Esophagus muscularis mucosa (tissue), 4 donors: ENCODE data around the gene ANXA2. TPM values are rescaled to one million over a fixed set of nuclear protein-coding genes. Genes with fewer than 3 reads are reported as not detected.

ENCODE experiments used
- DNase-seq: peaks from one replicate; pipeline ENCODE4 v3.0.0-alpha.2; 2017; ENCODE audit errors: extremely low spot score
- H3K27ac ChIP-seq, 4 donors: fragments of 200-600 bp; sonication (generic); replicated peaks in 1 of 4; 1 replicate in 3 of 4; 2 replicates in 1 of 4; pipeline ENCODE4 v1.5.1; 2016 to 2019; ENCODE audit warnings: mild to moderate bottlenecking in 1 of 4
- H3K27me3 ChIP-seq, 4 donors: fragments of 200-600 bp; sonication (generic); one replicate each; pipeline versions ENCODE4 v1.5.1 to v1.6.0; 2016 to 2019
- H3K36me3 ChIP-seq, 4 donors: fragments of 200-600 bp; sonication (generic); one replicate each; pipeline ENCODE4 v1.5.1; 2016 to 2019
- H3K4me1 ChIP-seq, 4 donors: fragments of 200-600 bp; sonication (generic); one replicate each; pipeline ENCODE4 v1.5.1; 2016 to 2019
- H3K4me3 ChIP-seq, 4 donors: fragments of 200-600 bp; sonication (generic); 1 replicate in 2 of 4; 2 replicates in 2 of 4; pipeline ENCODE4 v1.5.1; 2016 to 2019; ENCODE audit warnings: mild to moderate bottlenecking in 4 of 4, moderate library complexity in 1 of 4
- H3K9me3 ChIP-seq, 4 donors: fragments of 200-600 bp; sonication (generic); 1 replicate in 3 of 4; 2 replicates in 1 of 4; pipeline ENCODE4 v1.5.1; 2016 to 2019
- EP300 ChIP-seq: sonication (generic); formaldehyde crosslinking; IDR thresholded peaks from one replicate; pipeline ENCODE4 v1.6.1; 2017; ENCODE audit warnings: antibody characterized with exemption
- POLR2A ChIP-seq: fragments of 450-650 bp; IDR thresholded peaks from one replicate; pipeline ENCODE4 v1.6.1; 2017; ENCODE audit warnings: antibody characterized with exemption, moderate library complexity, mild to moderate bottlenecking, low read depth
- POLR2AphosphoS5 ChIP-seq, 2 donors: sonication (generic); formaldehyde crosslinking; IDR thresholded peaks; one replicate each; pipeline ENCODE4 v1.6.1; 2017; ENCODE audit warnings: antibody characterized with exemption in 2 of 2
- WGBS: methylation state at CpG from one replicate; pipeline ENCODE4 v1.1.5; 2018; 5-methylcytosine and 5-hydroxymethylcytosine counted together
- intact Hi-C: fragments of 100-400 bp; cut with DNase I; formaldehyde crosslinking; loops from one replicate; pipeline ENCODE4 v1.15.1; 2023
- total RNA-seq, 4 donors: library from RNA; depleted of rRNA; stranded (reverse); fragments of >200 nt; gene quantifications; one replicate each; pipeline versions ENCODE4 v1.1.0 to v1.2.1, GENCODE V29; 2016
- TF ChIP-seq, protein P1 (sequence below), 3 experiments: fragments of 200-600 bp in 2 of 3; fragments of 450-650 bp in 1 of 3; sonication (generic) in 2 of 3; IDR thresholded peaks; one replicate each; pipeline ENCODE4 v1.5.1; 2017 to 2019; ENCODE audit warnings: antibody characterized with exemption in 3 of 3, mild to moderate bottlenecking in 2 of 3, moderate library complexity in 1 of 3

Gene ANXA2
- total RNA-seq, 4 donors from 2014 or later: 333 to 606 (median 406) TPM

DNA sequence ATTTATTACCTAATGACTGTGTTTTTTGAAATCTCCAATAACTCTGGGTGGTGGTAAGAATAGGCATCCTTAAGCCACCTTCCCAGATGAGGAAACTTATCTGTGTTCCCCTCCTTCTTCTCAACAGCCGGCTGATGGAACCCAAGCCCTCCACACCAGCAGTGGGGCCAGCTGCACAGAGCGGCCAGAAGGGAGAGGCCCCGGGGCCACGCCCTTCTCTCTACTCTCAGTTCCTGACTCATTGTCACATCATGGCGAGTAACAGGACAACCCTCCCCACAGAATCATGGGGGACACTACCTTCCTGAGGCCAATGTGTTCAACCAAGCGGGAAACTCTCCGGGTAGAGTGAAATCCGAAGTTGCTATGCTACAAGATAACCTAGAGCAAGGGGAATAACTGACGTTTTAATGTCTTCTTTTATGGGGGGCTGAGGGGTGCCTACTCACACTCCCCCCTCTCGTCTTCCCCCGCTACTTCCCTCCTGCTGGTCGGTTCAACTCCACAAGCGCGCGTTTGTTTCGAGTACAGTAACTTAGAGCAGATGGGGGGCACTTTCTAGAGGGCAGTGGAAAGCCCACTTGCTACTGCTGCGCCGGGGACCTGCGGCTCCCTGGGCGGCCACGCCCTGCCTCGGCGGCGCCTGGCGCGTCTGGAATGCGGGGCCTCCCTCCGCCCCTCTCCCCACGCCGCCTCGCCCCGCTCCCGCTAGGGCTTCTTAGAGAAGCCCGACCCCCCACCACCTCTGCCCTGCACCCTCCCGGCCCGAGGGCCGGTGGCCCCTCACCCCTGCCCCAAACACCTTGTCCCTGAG, 621 bp downstream of the ANXA2 start:
- no peaks in the 10 kb centered on the region for H3K9me3 ChIP-seq
- no peaks in the 10 kb centered on the region for H3K27me3 ChIP-seq
- WGBS: 5% methylated on average over 23 of the region's 37 CpGs
- TF ChIP-seq, protein P1, sequence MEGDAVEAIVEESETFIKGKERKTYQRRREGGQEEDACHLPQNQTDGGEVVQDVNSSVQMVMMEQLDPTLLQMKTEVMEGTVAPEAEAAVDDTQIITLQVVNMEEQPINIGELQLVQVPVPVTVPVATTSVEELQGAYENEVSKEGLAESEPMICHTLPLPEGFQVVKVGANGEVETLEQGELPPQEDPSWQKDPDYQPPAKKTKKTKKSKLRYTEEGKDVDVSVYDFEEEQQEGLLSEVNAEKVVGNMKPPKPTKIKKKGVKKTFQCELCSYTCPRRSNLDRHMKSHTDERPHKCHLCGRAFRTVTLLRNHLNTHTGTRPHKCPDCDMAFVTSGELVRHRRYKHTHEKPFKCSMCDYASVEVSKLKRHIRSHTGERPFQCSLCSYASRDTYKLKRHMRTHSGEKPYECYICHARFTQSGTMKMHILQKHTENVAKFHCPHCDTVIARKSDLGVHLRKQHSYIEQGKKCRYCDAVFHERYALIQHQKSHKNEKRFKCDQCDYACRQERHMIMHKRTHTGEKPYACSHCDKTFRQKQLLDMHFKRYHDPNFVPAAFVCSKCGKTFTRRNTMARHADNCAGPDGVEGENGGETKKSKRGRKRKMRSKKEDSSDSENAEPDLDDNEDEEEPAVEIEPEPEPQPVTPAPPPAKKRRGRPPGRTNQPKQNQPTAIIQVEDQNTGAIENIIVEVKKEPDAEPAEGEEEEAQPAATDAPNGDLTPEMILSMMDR (IDR thresholded peaks at IDR 0.05): no peak
- TF ChIP-seq POLR2AphosphoS5 (IDR thresholded peaks at IDR 0.05): peak; percentile 26 to 67
- DNase-seq: no peak
- peak overlapping the region; percentile 64 to 99 (median 84) for H3K4me3 ChIP-seq
- peaks cover 47 to 65% (median 60%) of the 10 kb centered on the region in 4 donors for H3K4me1 ChIP-seq
- H3K36me3 ChIP-seq: peaks cover 0 to 19% (median 2%) of the 10 kb centered on the region in 4 donors
- intact Hi-C loops: loop anchor here (5.0 kb wide), 1 partner anchor 35 kb away; no protein-coding TSS in a partner anchor
- peak overlapping the region; percentile 92 to 96 (median 94) for H3K27ac ChIP-seq

DNA sequence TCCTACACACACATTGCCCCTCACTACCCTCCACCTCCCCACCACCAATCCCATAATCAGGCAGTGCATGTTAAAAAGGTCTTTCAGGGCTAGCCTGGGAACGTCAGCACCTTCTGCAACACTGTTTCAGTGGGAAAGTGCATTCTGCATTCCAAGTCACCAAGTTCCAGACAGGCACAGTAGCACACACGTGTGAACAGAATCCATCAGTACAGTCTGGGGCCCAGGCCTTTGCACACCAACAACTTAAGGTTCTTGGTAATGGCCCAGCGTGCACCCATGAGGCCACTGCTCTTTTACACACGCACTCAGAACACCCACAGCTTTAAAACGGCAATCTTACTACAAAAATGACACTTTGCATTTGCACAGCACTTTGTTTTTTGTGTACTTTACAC, 1.2 kb downstream of the ANXA2 start:
- TF ChIP-seq EP300: no peak
- TF ChIP-seq, protein P1 (IDR thresholded peaks at IDR 0.05): no peak
- WGBS: 75% methylated on average over 5 of the region's 5 CpGs
- intact Hi-C loops: loop anchor here (5.0 kb wide), 1 partner anchor 34 kb away; no protein-coding TSS in a partner anchor

DNA sequence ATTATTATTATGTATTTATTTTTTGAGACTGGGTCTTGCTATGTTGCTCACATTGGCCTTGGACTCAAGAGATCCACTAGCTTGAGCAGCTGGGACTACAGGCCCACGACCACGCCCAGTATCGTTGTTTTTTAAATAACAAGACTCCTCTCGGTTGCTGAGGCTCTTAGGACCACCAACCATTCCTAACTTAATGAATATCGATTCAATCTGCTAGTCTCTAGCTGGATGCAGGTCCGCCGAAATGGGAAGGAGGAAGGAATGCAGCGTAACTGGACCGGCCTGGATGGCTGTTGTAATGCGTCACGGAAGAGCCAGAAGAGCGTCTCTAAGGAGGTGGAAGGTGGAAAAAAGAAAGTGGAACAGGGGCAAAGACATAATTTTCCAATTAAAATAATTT, 1.7 kb downstream of the ANXA2 start:
- DNase-seq: no peak
- Histone ChIP-seq H3K4me1 (peaks cover 58 to 75% (median 70%) of the 10 kb centered on the region in 4 donors), H3K36me3 (peaks cover 0 to 19% (median 2%) of the 10 kb centered on the region in 4 donors), H3K9me3 (no peaks in the 10 kb centered on the region), H3K27ac (peak overlapping the region; percentile 92 to 96 (median 94)), H3K27me3 (no peaks in the 10 kb centered on the region), H3K4me3 (peak overlapping the region; percentile 64 to 99 (median 84))
- WGBS: 72% methylated on average over 12 of the region's 12 CpGs
- intact Hi-C loops: loop anchor here (5.0 kb wide), 1 partner anchor 34 kb away; no protein-coding TSS in a partner anchor
- TF ChIP-seq POLR2A (no peak), POLR2AphosphoS5 (IDR thresholded peaks at IDR 0.05) (no peak), EP300 (no peak)
- TF ChIP-seq, protein P1 (IDR thresholded peaks at IDR 0.05): no peak

More for the DNA sequence above, 1.2 kb downstream of the ANXA2 start:
- peaks cover 53 to 71% (median 66%) of the 10 kb centered on the region in 4 donors for H3K4me1 ChIP-seq
- H3K4me3 ChIP-seq: peak overlapping the region; percentile 64 to 99 (median 84)
- peak overlapping the region; percentile 92 to 96 (median 94) for H3K27ac ChIP-seq
- H3K27me3 ChIP-seq: no peaks in the 10 kb centered on the region
- H3K9me3 ChIP-seq: no peaks in the 10 kb centered on the region
- peaks cover 0 to 19% (median 2%) of the 10 kb centered on the region in 4 donors for H3K36me3 ChIP-seq
- DNase-seq: no peak

DNA sequence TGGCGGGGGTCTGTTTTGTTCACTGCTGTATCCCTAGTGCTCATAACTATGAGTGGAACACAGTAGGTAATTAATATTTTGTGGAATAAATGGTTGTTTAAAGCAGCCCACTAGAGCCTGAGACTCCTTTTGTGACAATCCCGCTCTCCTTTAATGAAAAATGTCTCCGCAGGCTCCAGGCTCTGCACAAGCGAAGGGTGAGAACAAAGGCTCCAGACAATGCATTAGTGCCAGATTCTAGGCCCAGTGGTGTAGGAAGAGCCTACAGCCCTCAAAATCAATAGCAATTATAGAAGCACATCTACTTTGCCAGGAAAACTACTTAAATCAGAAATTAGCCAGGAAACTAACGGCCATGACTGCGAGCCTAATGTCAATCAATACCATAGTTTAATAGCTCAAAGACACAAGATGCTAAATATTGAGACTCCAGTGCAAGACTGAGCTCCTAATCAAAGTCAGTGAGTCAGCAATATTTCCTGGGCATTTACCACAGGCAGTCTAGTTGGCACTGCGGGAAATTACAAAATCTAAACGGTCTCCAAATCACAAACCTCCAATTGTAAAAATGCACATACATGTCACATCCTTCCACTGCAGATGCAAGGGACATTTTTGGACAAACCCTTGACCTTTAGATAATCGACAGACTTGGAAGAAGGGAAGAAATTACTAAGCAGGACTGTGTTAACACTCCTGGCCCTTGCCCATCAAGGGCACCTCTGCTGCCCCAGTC, 2.3 kb downstream of the ANXA2 start:
- Histone ChIP-seq H3K4me1 (peaks cover 64 to 82% (median 77%) of the 10 kb centered on the region in 4 donors), H3K9me3 (no peaks in the 10 kb centered on the region), H3K4me3 (peak overlapping the region; percentile 64 to 99 (median 84)), H3K27ac (peak overlapping the region; percentile 92 to 96 (median 94)), H3K27me3 (no peaks in the 10 kb centered on the region), H3K36me3 (peaks cover 0 to 19% (median 2%) of the 10 kb centered on the region in 4 donors)
- 79% methylated on average over 9 of the region's 9 CpGs for WGBS
- no peak for TF ChIP-seq POLR2A
- TF ChIP-seq, protein P1 (IDR thresholded peaks at IDR 0.05): no peak
- TF ChIP-seq EP300: no peak
- no peak for TF ChIP-seq POLR2AphosphoS5 (IDR thresholded peaks at IDR 0.05)
- intact Hi-C loops: loop anchor here (5.0 kb wide), 1 partner anchor 33 kb away; no protein-coding TSS in a partner anchor
- DNase-seq: no peak
